GM23248 (cell line): ENCODE data around the gene POU2F1.

Experiments
- EZH2 ChIP-seq: fragments of 200-600 bp; sonication (generic); IDR thresholded peaks from 2 replicates; pipeline ENCODE4 v1.6.1; 2018; ENCODE audit warnings: antibody characterized with exemption, mild to moderate bottlenecking; ENCODE audit not compliant: insufficient read depth, poor library complexity, severe bottlenecking
- EZH2phosphoT487 ChIP-seq: fragments of 200-600 bp; sonication (generic); IDR thresholded peaks from 2 replicates; pipeline ENCODE4 v1.6.1; 2018; ENCODE audit warnings: antibody characterized with exemption, moderate library complexity, mild to moderate bottlenecking, low read depth; ENCODE audit not compliant: insufficient read depth

GRCh38 chr1:167182571-167183320 is 37.9 kb upstream of the POU2F1 start:
- TF ChIP-seq EZH2 (no peak), EZH2phosphoT487 (no peak)
